ENCODE results near the gene VAC14.

GRCh38 chr16:70660672-70661350, 140.1 kb downstream of the VAC14 start:
- no peak for TF ChIP-seq EZH2 (IDR thresholded peaks at IDR 0.05; ENCODE audit: insufficient read depth, poor library complexity, severe bottlenecking)
- no peak for TF ChIP-seq EZH2phosphoT487 (IDR thresholded peaks at IDR 0.05; ENCODE audit: insufficient read depth, low read depth)

All from GM23248 (cell line).